ENCODE results near the gene ERCC6.

DNA sequence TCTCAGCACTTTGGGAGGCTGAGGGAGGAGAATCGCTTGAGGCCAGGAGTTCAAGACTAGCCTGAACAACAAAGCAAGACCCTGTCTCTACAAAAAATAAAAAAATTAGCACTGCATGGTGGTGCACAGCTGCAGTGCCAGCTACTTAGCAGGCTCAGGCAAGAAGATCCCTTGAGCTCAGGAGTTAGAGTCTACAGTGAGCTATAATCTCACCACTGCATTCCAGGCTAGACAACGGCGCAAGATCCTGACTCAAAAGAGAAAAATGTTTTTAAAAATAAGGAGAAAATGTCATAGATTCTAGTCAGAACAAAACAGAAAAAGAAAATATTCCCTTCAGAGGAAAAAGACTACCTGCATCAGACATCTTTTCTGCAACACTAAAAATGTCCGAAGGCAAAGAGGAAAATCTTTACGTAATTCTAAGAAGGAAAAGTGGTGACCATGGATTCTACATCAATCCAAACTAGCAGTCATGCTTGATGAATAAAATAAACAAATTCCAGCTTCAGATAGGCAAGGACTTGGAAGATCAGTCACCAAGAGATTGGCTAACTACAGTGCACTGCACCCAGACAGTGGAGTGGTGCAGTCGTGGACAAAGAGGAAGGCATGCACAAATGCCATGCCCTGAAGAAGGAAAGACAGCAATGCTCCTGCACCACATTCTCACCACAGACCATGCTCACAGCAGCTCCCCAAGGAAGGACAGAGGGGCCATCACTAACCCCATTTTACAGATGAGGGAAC, 54.3 kb downstream of the ERCC6 start:
- TF ChIP-seq, protein P1, sequence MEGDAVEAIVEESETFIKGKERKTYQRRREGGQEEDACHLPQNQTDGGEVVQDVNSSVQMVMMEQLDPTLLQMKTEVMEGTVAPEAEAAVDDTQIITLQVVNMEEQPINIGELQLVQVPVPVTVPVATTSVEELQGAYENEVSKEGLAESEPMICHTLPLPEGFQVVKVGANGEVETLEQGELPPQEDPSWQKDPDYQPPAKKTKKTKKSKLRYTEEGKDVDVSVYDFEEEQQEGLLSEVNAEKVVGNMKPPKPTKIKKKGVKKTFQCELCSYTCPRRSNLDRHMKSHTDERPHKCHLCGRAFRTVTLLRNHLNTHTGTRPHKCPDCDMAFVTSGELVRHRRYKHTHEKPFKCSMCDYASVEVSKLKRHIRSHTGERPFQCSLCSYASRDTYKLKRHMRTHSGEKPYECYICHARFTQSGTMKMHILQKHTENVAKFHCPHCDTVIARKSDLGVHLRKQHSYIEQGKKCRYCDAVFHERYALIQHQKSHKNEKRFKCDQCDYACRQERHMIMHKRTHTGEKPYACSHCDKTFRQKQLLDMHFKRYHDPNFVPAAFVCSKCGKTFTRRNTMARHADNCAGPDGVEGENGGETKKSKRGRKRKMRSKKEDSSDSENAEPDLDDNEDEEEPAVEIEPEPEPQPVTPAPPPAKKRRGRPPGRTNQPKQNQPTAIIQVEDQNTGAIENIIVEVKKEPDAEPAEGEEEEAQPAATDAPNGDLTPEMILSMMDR (IDR thresholded peaks at IDR 0.05) = no peak
- no peak for TF ChIP-seq POLR2A (IDR thresholded peaks at IDR 0.05)
